Measurements from ENCODE around the gene ATP11A. TPM values are rescaled to one million over a fixed set of nuclear protein-coding genes. Genes with fewer than 3 reads are reported as not detected.

Gene ATP11A
- total RNA-seq, 3 donors from 2014 or later = 22.1 to 27.2 (median 26.8) TPM

- no peak for DNase-seq (ENCODE audit: low spot score in 2 of 2)
- Histone ChIP-seq H3K27ac (no peak overlapping the region), H3K4me1 (peaks cover 0 to 6% of the 10 kb centered on the region in 2 donors), H3K9me3 (no peaks in the 10 kb centered on the region), H3K27me3 (no peaks in the 10 kb centered on the region), H3K36me3 (no peaks in the 10 kb centered on the region), H3K4me3 (no peak overlapping the region)
- intact Hi-C loops (cut with DNase I; ENCODE audit: low total_unique reads) = no loop called here
- TF ChIP-seq CTCF (IDR thresholded peaks at IDR 0.05) (no peak), POLR2AphosphoS5 (IDR thresholded peaks at IDR 0.05) (no peak), POLR2A (IDR thresholded peaks at IDR 0.05) (no peak)
Observed at GRCh38 chr13:112723771-112724170, 33.9 kb downstream of the ATP11A start.

GRCh38 chr13:112724788-112725345 lies 35.0 kb downstream of the ATP11A start:
- intact Hi-C loops (cut with DNase I; ENCODE audit: low total_unique reads) = no loop called here
- no peak for DNase-seq (ENCODE audit: low spot score in 2 of 2)
- TF ChIP-seq POLR2AphosphoS5 (IDR thresholded peaks at IDR 0.05) (no peak), POLR2A (IDR thresholded peaks at IDR 0.05) (no peak), CTCF (IDR thresholded peaks at IDR 0.05) (no peak)

GRCh38 chr13:112725346-112726015 lies 35.6 kb downstream of the ATP11A start:
- Histone ChIP-seq H3K4me1 (peaks cover 0 to 6% of the 10 kb centered on the region in 2 donors), H3K27ac (no peak overlapping the region), H3K4me3 (no peak overlapping the region), H3K27me3 (no peaks in the 10 kb centered on the region), H3K36me3 (no peaks in the 10 kb centered on the region), H3K9me3 (no peaks in the 10 kb centered on the region)
- intact Hi-C loops (cut with DNase I; ENCODE audit: low total_unique reads) = no loop called here
- no peak for TF ChIP-seq CTCF (IDR thresholded peaks at IDR 0.05)
- TF ChIP-seq POLR2AphosphoS5 (IDR thresholded peaks at IDR 0.05) = no peak
- TF ChIP-seq POLR2A (IDR thresholded peaks at IDR 0.05) = no peak
- DNase-seq (ENCODE audit: low spot score in 2 of 2) = no peak

More at GRCh38 chr13:112724788-112725345, 35.0 kb downstream of the ATP11A start:
- no peaks in the 10 kb centered on the region for H3K36me3 ChIP-seq
- H3K9me3 ChIP-seq = no peaks in the 10 kb centered on the region
- H3K4me1 ChIP-seq = peaks cover 0 to 6% of the 10 kb centered on the region in 2 donors
- no peak overlapping the region for H3K4me3 ChIP-seq
- H3K27ac ChIP-seq = no peak overlapping the region
- H3K27me3 ChIP-seq = no peaks in the 10 kb centered on the region

GRCh38 chr13:112726016-112726767 lies 36.4 kb downstream of the ATP11A start:
- Histone ChIP-seq H3K4me1 (peaks cover 0 to 6% of the 10 kb centered on the region in 2 donors), H3K4me3 (no peak overlapping the region), H3K27me3 (no peaks in the 10 kb centered on the region), H3K36me3 (no peaks in the 10 kb centered on the region), H3K27ac (no peak overlapping the region), H3K9me3 (no peaks in the 10 kb centered on the region)
- intact Hi-C loops (cut with DNase I; ENCODE audit: low total_unique reads) = no loop called here
- TF ChIP-seq POLR2AphosphoS5 (IDR thresholded peaks at IDR 0.05) = no peak
- no peak for TF ChIP-seq CTCF (IDR thresholded peaks at IDR 0.05)
- no peak for TF ChIP-seq POLR2A (IDR thresholded peaks at IDR 0.05)
- no peak for DNase-seq (ENCODE audit: low spot score in 2 of 2)

GRCh38 chr13:112727581-112727980 lies 37.7 kb downstream of the ATP11A start:
- H3K27me3 ChIP-seq = no peaks in the 10 kb centered on the region
- intact Hi-C loops (cut with DNase I; ENCODE audit: low total_unique reads) = no loop called here
- no peaks in the 10 kb centered on the region for H3K9me3 ChIP-seq
- TF ChIP-seq CTCF (IDR thresholded peaks at IDR 0.05) (no peak), POLR2AphosphoS5 (IDR thresholded peaks at IDR 0.05) (no peak), POLR2A (IDR thresholded peaks at IDR 0.05) (no peak)
- DNase-seq (ENCODE audit: low spot score in 2 of 2) = no peak
- no peaks in the 10 kb centered on the region for H3K36me3 ChIP-seq
- H3K4me3 ChIP-seq = no peak overlapping the region
- no peaks in the 10 kb centered on the region for H3K4me1 ChIP-seq
- no peak overlapping the region for H3K27ac ChIP-seq
